ENCODE results near the gene VWA5B1. TPM values are rescaled to one million over a fixed set of nuclear protein-coding genes. Genes with fewer than 3 reads are reported as not detected.

VWA5B1 gene
- total RNA-seq, 2 donors from 2014 or later = 0.44 TPM; not detected in 1

- peaks cover 16% of the 10 kb centered on the region for H3K4me1 ChIP-seq (ENCODE audit: control insufficient read depth, insufficient read depth, low read length)
- TF ChIP-seq, protein P1, sequence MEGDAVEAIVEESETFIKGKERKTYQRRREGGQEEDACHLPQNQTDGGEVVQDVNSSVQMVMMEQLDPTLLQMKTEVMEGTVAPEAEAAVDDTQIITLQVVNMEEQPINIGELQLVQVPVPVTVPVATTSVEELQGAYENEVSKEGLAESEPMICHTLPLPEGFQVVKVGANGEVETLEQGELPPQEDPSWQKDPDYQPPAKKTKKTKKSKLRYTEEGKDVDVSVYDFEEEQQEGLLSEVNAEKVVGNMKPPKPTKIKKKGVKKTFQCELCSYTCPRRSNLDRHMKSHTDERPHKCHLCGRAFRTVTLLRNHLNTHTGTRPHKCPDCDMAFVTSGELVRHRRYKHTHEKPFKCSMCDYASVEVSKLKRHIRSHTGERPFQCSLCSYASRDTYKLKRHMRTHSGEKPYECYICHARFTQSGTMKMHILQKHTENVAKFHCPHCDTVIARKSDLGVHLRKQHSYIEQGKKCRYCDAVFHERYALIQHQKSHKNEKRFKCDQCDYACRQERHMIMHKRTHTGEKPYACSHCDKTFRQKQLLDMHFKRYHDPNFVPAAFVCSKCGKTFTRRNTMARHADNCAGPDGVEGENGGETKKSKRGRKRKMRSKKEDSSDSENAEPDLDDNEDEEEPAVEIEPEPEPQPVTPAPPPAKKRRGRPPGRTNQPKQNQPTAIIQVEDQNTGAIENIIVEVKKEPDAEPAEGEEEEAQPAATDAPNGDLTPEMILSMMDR (conservative IDR thresholded peaks at IDR 0.05) = no peak
- peak overlapping the region; percentile 29 for H3K27ac Mint-ChIP-seq
- peaks cover 57% of the 10 kb centered on the region for H3K27me3 Mint-ChIP-seq (ENCODE audit: insufficient read depth)
- no peak for DNase-seq
- H3K36me3 ChIP-seq (ENCODE audit: control insufficient read depth, insufficient read depth, low read length) = no peaks in the 10 kb centered on the region
- H3K4me3 Mint-ChIP-seq = no peak overlapping the region
- no peak overlapping the region for H3K9ac ChIP-seq (ENCODE audit: extremely low read depth, low read length, poor library complexity, severe bottlenecking)
- H3K9me3 Mint-ChIP-seq = no peaks in the 10 kb centered on the region
- H3K27ac ChIP-seq (ENCODE audit: low read depth, low read length) = no peak overlapping the region
- no peaks in the 10 kb centered on the region for H3K9me3 ChIP-seq (ENCODE audit: control insufficient read depth, low read length)
- no peak overlapping the region for H3K4me3 ChIP-seq (ENCODE audit: low read length)
- peaks cover 30% of the 10 kb centered on the region for H3K4me1 Mint-ChIP-seq
- WGBS, 2 experiments (ENCODE audit: insufficient coverage in 1 of 2, insufficient read length in 1 of 2) = 91 to 94% methylated on average over 6 to 7 of the region's 7 CpGs
- peaks cover 31% of the 10 kb centered on the region for H3K27me3 ChIP-seq (ENCODE audit: control insufficient read depth, insufficient read depth, low read length, poor library complexity, severe bottlenecking)
- H3K36me3 Mint-ChIP-seq (ENCODE audit: low read depth) = no peaks in the 10 kb centered on the region
Measured at GRCh38 chr1:20279509-20279908, 11.2 kb upstream of the VWA5B1 start.

DNA sequence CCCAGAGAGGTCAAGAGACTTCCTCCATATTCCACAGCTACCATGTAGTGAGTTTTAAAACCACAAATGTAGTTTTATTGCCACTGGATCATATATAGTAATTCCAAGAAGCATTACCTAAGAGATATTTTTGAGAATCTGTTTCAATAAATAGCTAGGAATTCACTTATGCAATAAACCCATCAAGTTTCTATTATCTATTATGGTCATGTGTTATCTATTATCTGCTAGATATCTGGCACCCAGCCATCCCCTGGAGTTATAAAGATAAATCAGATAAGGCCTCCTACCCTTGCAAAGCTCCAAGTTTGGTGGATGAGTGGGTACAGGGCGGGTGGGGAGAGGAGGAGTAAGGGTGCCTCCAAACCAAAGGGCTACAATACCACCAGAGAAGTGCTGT is 10.3 kb upstream of the VWA5B1 start:
- peaks cover 38% of the 10 kb centered on the region for H3K27me3 ChIP-seq (ENCODE audit: control insufficient read depth, insufficient read depth, low read length, poor library complexity, severe bottlenecking)
- Mint-ChIP-seq H3K27ac (no peak overlapping the region), H3K4me3 (no peak overlapping the region), H3K27me3 (ENCODE audit: insufficient read depth) (peaks cover 64% of the 10 kb centered on the region), H3K9me3 (peaks cover 4% of the 10 kb centered on the region), H3K4me1 (peaks cover 30% of the 10 kb centered on the region), H3K36me3 (ENCODE audit: low read depth) (no peaks in the 10 kb centered on the region)
- peaks cover 3% of the 10 kb centered on the region for H3K9me3 ChIP-seq (ENCODE audit: control insufficient read depth, low read length)
- H3K4me3 ChIP-seq (ENCODE audit: low read length) = no peak overlapping the region
- no peak overlapping the region for H3K9ac ChIP-seq (ENCODE audit: extremely low read depth, low read length, poor library complexity, severe bottlenecking)
- H3K27ac ChIP-seq (ENCODE audit: low read depth, low read length) = no peak overlapping the region
- WGBS, 2 experiments (ENCODE audit: insufficient coverage in 1 of 2, insufficient read length in 1 of 2) = 95% methylated on average over 1 of the region's 1 CpG; no CpG with 5 or more reads in 1 of the 2 experiments
- no peak for DNase-seq
- TF ChIP-seq, protein P1 (conservative IDR thresholded peaks at IDR 0.05) = no peak
- no peaks in the 10 kb centered on the region for H3K36me3 ChIP-seq (ENCODE audit: control insufficient read depth, insufficient read depth, low read length)
- peaks cover 16% of the 10 kb centered on the region for H3K4me1 ChIP-seq (ENCODE audit: control insufficient read depth, insufficient read depth, low read length)

DNA sequence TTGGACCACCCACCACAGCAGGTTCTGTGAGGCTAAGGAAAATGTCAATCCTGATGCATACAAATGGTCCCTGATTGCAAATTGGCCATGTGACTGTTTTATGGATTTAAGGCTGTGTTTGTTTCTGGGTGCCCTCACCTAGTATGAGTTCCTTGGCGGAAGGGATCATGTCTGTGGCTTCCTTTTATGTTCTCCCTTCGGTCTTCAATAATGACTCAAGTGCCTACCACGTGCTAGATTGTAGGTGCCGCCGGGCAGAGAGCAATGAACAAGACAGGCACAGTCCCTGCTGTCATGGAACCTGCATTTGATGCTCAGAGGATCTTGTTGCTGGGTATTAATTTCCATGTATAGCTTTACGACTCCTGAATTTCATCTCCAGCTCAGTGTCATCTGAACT is 9.8 kb upstream of the VWA5B1 start:
- TF ChIP-seq, protein P1 (conservative IDR thresholded peaks at IDR 0.05) = no peak
- 92 to 96% methylated on average over 6 of the region's 6 CpGs for WGBS, 2 experiments (ENCODE audit: insufficient coverage in 1 of 2, insufficient read length in 1 of 2)

More for the DNA sequence above, 9.8 kb upstream of the VWA5B1 start:
- Mint-ChIP-seq H3K36me3 (ENCODE audit: low read depth) (no peaks in the 10 kb centered on the region), H3K27ac (no peak overlapping the region), H3K4me1 (peaks cover 30% of the 10 kb centered on the region), H3K27me3 (ENCODE audit: insufficient read depth) (peaks cover 63% of the 10 kb centered on the region), H3K9me3 (peaks cover 9% of the 10 kb centered on the region), H3K4me3 (no peak overlapping the region)
- no peak for DNase-seq
- Histone ChIP-seq H3K9ac (ENCODE audit: extremely low read depth, low read length, poor library complexity, severe bottlenecking) (no peak overlapping the region), H3K27me3 (ENCODE audit: control insufficient read depth, insufficient read depth, low read length, poor library complexity, severe bottlenecking) (peaks cover 43% of the 10 kb centered on the region), H3K9me3 (ENCODE audit: control insufficient read depth, low read length) (peaks cover 8% of the 10 kb centered on the region), H3K4me1 (ENCODE audit: control insufficient read depth, insufficient read depth, low read length) (peaks cover 16% of the 10 kb centered on the region), H3K36me3 (ENCODE audit: control insufficient read depth, insufficient read depth, low read length) (no peaks in the 10 kb centered on the region), H3K4me3 (ENCODE audit: low read length) (no peak overlapping the region), H3K27ac (ENCODE audit: low read depth, low read length) (no peak overlapping the region)
